ENCODE results near the gene ACAN.

ACAN gene

GRCh38 chr15:88821993-88822392, 18.8 kb downstream of the ACAN start:
- Histone ChIP-seq H3K9me3 (replicated peaks; ENCODE audit: insufficient read depth, low read length) (no peaks in the 10 kb centered on the region), H3K9me2 (replicated peaks; ENCODE audit: insufficient read depth, low read length) (no peaks in the 10 kb centered on the region), H3K9ac (ENCODE audit: low read length) (no peak overlapping the region), H3K27me3 (replicated peaks; ENCODE audit: insufficient read depth, low read length) (no peaks in the 10 kb centered on the region), H3K4me1 (ENCODE audit: low read length) (no peaks in the 10 kb centered on the region), H3F3A (ENCODE audit: insufficient read depth, low read length) (no peaks in the 10 kb centered on the region), H2AFZ (ENCODE audit: low read length) (no peak overlapping the region), H3K79me2 (ENCODE audit: low read length) (no peaks in the 10 kb centered on the region), H3K4me3 (ENCODE audit: low read length) (no peak overlapping the region), H3K36me3 (replicated peaks; ENCODE audit: insufficient read depth, low read length) (no peaks in the 10 kb centered on the region), H3K4me2 (ENCODE audit: low read depth, low read length) (no peak overlapping the region), H3K27ac (ENCODE audit: low read length) (no peak overlapping the region), H4K20me1 (ENCODE audit: insufficient read depth, low read length) (no peaks in the 10 kb centered on the region)
- TF ChIP-seq EZH2phosphoT487 (IDR thresholded peaks at IDR 0.05; ENCODE audit: low read length) (no peak), CTCF (IDR thresholded peaks at IDR 0.05; ENCODE audit: low read length) (no peak), EZH2 (optimal IDR thresholded peaks at IDR 0.05; ENCODE audit: low read depth, low read length) (no peak)
- DNase-seq: no peak

GRCh38 chr15:88828791-88829190, 25.6 kb downstream of the ACAN start:
- DNase-seq: no peak
- Histone ChIP-seq H3K79me2 (ENCODE audit: low read length) (no peaks in the 10 kb centered on the region), H3K27ac (ENCODE audit: low read length) (no peak overlapping the region), H4K20me1 (ENCODE audit: insufficient read depth, low read length) (no peaks in the 10 kb centered on the region), H3K4me3 (ENCODE audit: low read length) (no peak overlapping the region), H3K4me2 (ENCODE audit: low read depth, low read length) (no peak overlapping the region), H3K9ac (ENCODE audit: low read length) (no peak overlapping the region), H2AFZ (ENCODE audit: low read length) (no peak overlapping the region), H3K9me3 (replicated peaks; ENCODE audit: insufficient read depth, low read length) (no peaks in the 10 kb centered on the region), H3K27me3 (replicated peaks; ENCODE audit: insufficient read depth, low read length) (no peaks in the 10 kb centered on the region), H3K4me1 (ENCODE audit: low read length) (no peaks in the 10 kb centered on the region), H3K9me2 (replicated peaks; ENCODE audit: insufficient read depth, low read length) (no peaks in the 10 kb centered on the region), H3K36me3 (replicated peaks; ENCODE audit: insufficient read depth, low read length) (no peaks in the 10 kb centered on the region), H3F3A (ENCODE audit: insufficient read depth, low read length) (no peaks in the 10 kb centered on the region)
- no peak for TF ChIP-seq EZH2phosphoT487 (IDR thresholded peaks at IDR 0.05; ENCODE audit: low read length)
- TF ChIP-seq EZH2 (optimal IDR thresholded peaks at IDR 0.05; ENCODE audit: low read depth, low read length): no peak
- TF ChIP-seq CTCF (IDR thresholded peaks at IDR 0.05; ENCODE audit: low read length): no peak

GRCh38 chr15:88830016-88830415, 26.8 kb downstream of the ACAN start:
- no peaks in the 10 kb centered on the region for H3K4me1 ChIP-seq (ENCODE audit: low read length)
- no peak for TF ChIP-seq CTCF (IDR thresholded peaks at IDR 0.05; ENCODE audit: low read length)
- TF ChIP-seq EZH2 (optimal IDR thresholded peaks at IDR 0.05; ENCODE audit: low read depth, low read length): no peak
- no peaks in the 10 kb centered on the region for H3K79me2 ChIP-seq (ENCODE audit: low read length)
- no peaks in the 10 kb centered on the region for H3K9me2 ChIP-seq (replicated peaks; ENCODE audit: insufficient read depth, low read length)
- H3K4me2 ChIP-seq (ENCODE audit: low read depth, low read length): no peak overlapping the region
- no peak overlapping the region for H3K9ac ChIP-seq (ENCODE audit: low read length)
- no peaks in the 10 kb centered on the region for H4K20me1 ChIP-seq (ENCODE audit: insufficient read depth, low read length)
- DNase-seq: no peak
- H3K4me3 ChIP-seq (ENCODE audit: low read length): no peak overlapping the region
- no peaks in the 10 kb centered on the region for H3F3A ChIP-seq (ENCODE audit: insufficient read depth, low read length)
- H3K36me3 ChIP-seq (replicated peaks; ENCODE audit: insufficient read depth, low read length): no peaks in the 10 kb centered on the region
- H3K27ac ChIP-seq (ENCODE audit: low read length): no peak overlapping the region
- no peaks in the 10 kb centered on the region for H3K27me3 ChIP-seq (replicated peaks; ENCODE audit: insufficient read depth, low read length)
- no peak overlapping the region for H2AFZ ChIP-seq (ENCODE audit: low read length)
- H3K9me3 ChIP-seq (replicated peaks; ENCODE audit: insufficient read depth, low read length): no peaks in the 10 kb centered on the region

Measured in MM.1S (cell line).